ENCODE data around the gene THAP8.
A peak's percentile ranks its signal among the peaks of the same experiment; 100 is the strongest.

Gene THAP8

GRCh38 chr19:36028313-36029041 lies 25.6 kb downstream of the THAP8 start:
- no peak for DNase-seq

- no peak for DNase-seq
Observed at GRCh38 chr19:36027696-36028095, 26.4 kb downstream of the THAP8 start.

- no peak for DNase-seq
Observed at GRCh38 chr19:36026091-36026876, 27.8 kb downstream of the THAP8 start.

- DNase-seq = no peak
Observed at GRCh38 chr19:36025541-36025940, 28.5 kb downstream of the THAP8 start.

- DNase-seq = no peak
Observed at GRCh38 chr19:36023432-36023831, 30.7 kb downstream of the THAP8 start.

GRCh38 chr19:36019061-36019670 lies 34.9 kb downstream of the THAP8 start:
- no peak for DNase-seq

- peak; percentile 100 for DNase-seq
Observed at GRCh38 chr19:36014012-36014924, 39.8 kb downstream of the THAP8 start, which contains the start of gene ALKBH6. ALKBH6 (minus strand) TSS chr19:36014213; CDS start chr19:36013397, 816 bp downstream.

- no peak for DNase-seq
Observed at GRCh38 chr19:36013280-36014011, 40.6 kb downstream of the THAP8 start.

- DNase-seq = no peak
Observed at GRCh38 chr19:36010402-36010801, 43.7 kb downstream of the THAP8 start.

- DNase-seq = no peak
Observed at GRCh38 chr19:36009633-36010379, 44.3 kb downstream of the THAP8 start.

- DNase-seq = peak; percentile 41
Observed at GRCh38 chr19:36009220-36009619, 44.9 kb downstream of the THAP8 start.

GRCh38 chr19:36008336-36008978 lies 45.6 kb downstream of the THAP8 start, which contains the start of gene SYNE4:
SYNE4 (minus strand) TSS chr19:36008813; CDS start chr19:36008681, 132 bp downstream.
- DNase-seq = peak; percentile 17

GRCh38 chr19:36006955-36007354 lies 47.1 kb downstream of the THAP8 start:
- DNase-seq = no peak

GRCh38 chr19:36003284-36003683 lies 50.8 kb downstream of the THAP8 start:
- DNase-seq = no peak

GRCh38 chr19:36001605-36002004 lies 52.5 kb downstream of the THAP8 start:
- DNase-seq = no peak

- no peak for DNase-seq
Observed at GRCh38 chr19:35996777-35997176, 57.3 kb downstream of the THAP8 start.

GRCh38 chr19:35995048-35995993 lies 58.8 kb downstream of the THAP8 start, which contains the start of gene SDHAF1:
SDHAF1 (plus strand) TSS chr19:35995188; CDS start chr19:35995275, 87 bp downstream.
- peak; percentile 92 for DNase-seq

GRCh38 chr19:35993923-35994598 lies 60.0 kb downstream of the THAP8 start:
- DNase-seq = no peak
